ENCODE data around the gene PLEKHM3.

Gene PLEKHM3

DNA sequence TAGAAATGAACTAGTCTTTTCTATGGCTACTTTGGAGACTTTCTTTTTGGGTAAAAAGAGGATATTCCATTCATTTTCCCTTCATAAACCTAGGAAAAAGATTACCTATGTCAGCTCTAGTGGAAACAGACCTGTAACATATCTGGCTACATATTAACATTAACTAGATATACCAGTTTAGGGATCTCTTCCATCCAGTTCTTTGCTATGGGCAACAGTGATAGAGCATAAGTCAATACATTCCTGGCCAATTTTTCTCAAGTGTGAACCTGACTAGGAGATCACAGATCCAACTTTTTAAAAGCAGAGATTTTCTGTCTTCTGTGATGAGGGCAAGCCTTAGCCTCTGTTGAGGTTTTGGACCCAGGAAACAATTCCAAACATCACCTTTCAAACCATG lies 34.5 kb downstream of the PLEKHM3 start:
- TF ChIP-seq GATA2 (IDR thresholded peaks at IDR 0.05; ENCODE audit: low read depth, low read length) (no peak), GATA3 (IDR thresholded peaks at IDR 0.05; ENCODE audit: low read depth, low read length) (no peak)

DNA sequence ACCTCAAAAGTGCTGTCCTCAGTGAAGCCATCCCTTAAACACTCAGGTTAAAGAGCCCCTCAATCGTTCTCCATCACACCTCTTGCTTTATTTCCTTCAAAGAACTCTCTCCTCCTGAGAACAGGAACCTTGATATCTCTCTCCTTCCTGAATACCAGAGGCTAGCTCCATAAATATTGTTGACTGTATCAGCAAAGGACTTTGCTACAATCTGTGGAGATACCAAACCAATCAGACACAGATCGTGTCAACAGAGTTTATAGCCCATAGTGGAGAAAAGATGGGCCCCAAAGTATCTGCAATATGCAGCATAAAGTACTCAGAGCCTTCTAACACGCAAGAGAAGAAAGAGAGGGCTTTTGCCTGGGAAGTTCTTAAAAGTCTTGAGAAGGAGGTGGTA lies 36.4 kb downstream of the PLEKHM3 start:
- no peak for TF ChIP-seq GATA3 (IDR thresholded peaks at IDR 0.05; ENCODE audit: low read depth, low read length)
- no peak for TF ChIP-seq GATA2 (IDR thresholded peaks at IDR 0.05; ENCODE audit: low read depth, low read length)

GRCh38 chr2:207987025-207987716 lies 38.2 kb downstream of the PLEKHM3 start:
- no peak for TF ChIP-seq GATA2 (IDR thresholded peaks at IDR 0.05; ENCODE audit: low read depth, low read length)
- TF ChIP-seq GATA3 (IDR thresholded peaks at IDR 0.05; ENCODE audit: low read depth, low read length), result no peak

DNA sequence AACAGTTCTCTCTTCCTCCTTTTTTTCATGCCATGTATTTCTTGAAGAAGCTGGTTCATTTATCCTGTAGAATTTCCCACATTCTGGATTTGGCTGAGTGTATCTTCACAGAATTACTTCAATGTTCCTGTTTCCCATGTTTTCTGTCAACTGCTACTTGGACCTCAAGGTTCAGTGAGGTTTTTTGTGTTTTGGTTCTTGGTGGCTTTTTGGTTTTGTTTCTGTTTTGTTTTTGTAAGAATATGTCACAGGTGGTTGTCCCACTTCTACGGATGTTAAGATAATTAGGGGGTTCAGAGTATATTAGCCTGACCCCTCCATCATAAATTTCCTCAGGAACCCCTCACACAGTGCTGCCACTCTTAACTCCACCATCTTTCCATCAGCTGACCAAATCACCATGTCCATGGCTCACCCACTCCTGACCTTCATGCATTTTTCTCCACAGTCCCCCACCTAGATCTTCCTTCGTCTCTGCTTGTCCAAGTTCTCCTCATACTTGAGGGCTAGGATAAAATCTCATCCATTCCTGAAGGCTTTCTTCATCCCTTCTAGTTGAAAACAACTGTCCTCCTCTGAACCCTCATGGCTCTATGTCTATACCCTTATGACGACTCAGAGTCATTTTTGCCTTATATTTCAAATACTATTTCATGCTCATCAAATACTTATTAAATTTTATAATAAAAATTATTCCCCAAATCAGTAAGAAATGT lies 40.4 kb downstream of the PLEKHM3 start:
- no peak for TF ChIP-seq GATA2 (IDR thresholded peaks at IDR 0.05; ENCODE audit: low read depth, low read length)
- no peak for TF ChIP-seq GATA3 (IDR thresholded peaks at IDR 0.05; ENCODE audit: low read depth, low read length)

GRCh38 chr2:207983641-207984042 lies 41.7 kb downstream of the PLEKHM3 start:
- TF ChIP-seq GATA3 (IDR thresholded peaks at IDR 0.05; ENCODE audit: low read depth, low read length), result no peak
- no peak for TF ChIP-seq GATA2 (IDR thresholded peaks at IDR 0.05; ENCODE audit: low read depth, low read length)

GRCh38 chr2:207978177-207978948 lies 47.0 kb downstream of the PLEKHM3 start:
- no peak for TF ChIP-seq GATA3 (IDR thresholded peaks at IDR 0.05; ENCODE audit: low read depth, low read length)
- TF ChIP-seq GATA2 (IDR thresholded peaks at IDR 0.05; ENCODE audit: low read depth, low read length), result no peak

- TF ChIP-seq GATA2 (IDR thresholded peaks at IDR 0.05; ENCODE audit: low read depth, low read length) (no peak), GATA3 (IDR thresholded peaks at IDR 0.05; ENCODE audit: low read depth, low read length) (no peak)
Observed at GRCh38 chr2:207975921-207976320, 49.4 kb downstream of the PLEKHM3 start.

GRCh38 chr2:207974216-207974605 lies 51.1 kb downstream of the PLEKHM3 start:
- no peak for TF ChIP-seq GATA2 (IDR thresholded peaks at IDR 0.05; ENCODE audit: low read depth, low read length)
- no peak for TF ChIP-seq GATA3 (IDR thresholded peaks at IDR 0.05; ENCODE audit: low read depth, low read length)

GRCh38 chr2:207970826-207971180 lies 54.5 kb downstream of the PLEKHM3 start:
- no peak for TF ChIP-seq GATA2 (IDR thresholded peaks at IDR 0.05; ENCODE audit: low read depth, low read length)
- no peak for TF ChIP-seq GATA3 (IDR thresholded peaks at IDR 0.05; ENCODE audit: low read depth, low read length)

DNA sequence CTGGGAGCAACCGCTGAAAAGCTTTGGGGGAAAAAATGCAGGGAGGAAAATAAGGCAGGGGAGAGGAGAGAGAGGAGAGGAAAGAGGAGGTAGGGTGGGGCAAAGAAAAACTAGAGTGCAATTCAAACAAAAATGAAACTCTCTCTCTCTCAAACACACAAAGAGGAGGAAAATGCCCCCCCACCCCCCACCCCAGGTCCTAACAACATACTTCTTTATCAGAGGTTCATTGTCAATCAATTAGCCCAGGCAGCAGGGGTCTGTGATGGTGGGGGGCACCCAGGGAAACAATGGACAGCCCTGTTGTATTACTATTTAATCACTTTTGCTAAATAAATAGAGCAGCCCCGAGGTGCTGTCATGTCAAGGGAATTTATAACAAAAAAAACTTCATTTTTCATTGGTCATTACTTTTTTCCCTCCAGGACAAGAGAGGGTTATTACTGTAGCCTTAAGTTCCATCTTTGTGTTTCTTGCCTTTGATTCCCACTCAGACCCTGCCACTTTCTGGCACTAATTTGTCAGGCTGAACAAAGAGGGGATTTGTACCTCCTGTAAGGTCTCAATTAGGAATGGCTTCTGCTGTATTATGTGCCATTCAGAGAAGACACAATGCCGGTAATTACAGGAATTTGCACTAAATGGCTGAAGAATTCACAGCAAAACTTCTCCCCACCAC lies 55.0 kb downstream of the PLEKHM3 start:
- TF ChIP-seq GATA2 (IDR thresholded peaks at IDR 0.05; ENCODE audit: low read depth, low read length) (no peak), GATA3 (IDR thresholded peaks at IDR 0.05; ENCODE audit: low read depth, low read length) (no peak)

DNA sequence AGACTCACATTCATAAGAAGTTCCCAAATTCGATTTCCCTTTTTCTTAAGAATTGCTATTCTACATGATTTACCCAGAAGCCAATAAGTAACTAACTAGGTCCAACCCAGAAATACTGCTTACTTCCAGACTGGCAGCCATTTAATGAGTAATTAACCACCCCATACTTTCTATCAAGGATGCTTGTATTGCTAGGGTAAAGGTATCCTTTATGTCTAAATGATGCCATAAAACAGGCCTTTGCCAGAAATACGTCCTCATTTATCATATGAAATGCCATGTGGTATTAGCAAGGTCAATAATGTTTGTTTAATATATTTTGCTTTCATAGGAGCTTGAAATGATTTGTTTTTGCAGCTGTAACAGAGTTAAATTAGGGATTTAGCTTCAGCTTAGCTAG lies 56.1 kb downstream of the PLEKHM3 start:
- TF ChIP-seq GATA2 (IDR thresholded peaks at IDR 0.05; ENCODE audit: low read depth, low read length) (no peak), GATA3 (IDR thresholded peaks at IDR 0.05; ENCODE audit: low read depth, low read length) (no peak)

GRCh38 chr2:207967121-207967520 lies 58.2 kb downstream of the PLEKHM3 start:
- TF ChIP-seq GATA2 (IDR thresholded peaks at IDR 0.05; ENCODE audit: low read depth, low read length), result no peak
- no peak for TF ChIP-seq GATA3 (IDR thresholded peaks at IDR 0.05; ENCODE audit: low read depth, low read length)

DNA sequence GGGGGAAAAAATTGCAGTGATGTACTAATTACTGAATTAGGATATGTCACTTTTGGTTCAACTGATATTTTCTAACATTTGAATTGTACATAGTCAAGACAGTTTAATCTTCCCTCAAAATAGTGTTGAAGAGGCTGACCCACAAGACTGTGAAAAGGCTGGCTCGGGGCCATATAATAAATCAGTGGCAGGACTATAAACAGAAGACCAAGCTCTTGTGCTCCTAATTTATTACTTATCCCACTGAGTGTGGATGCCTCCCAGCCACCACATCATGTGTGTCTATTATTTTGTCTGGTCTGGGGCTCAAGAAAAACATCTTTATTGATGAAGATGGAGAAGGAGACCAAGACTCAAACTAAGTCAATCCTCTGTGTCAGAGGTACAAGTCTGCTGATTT lies 64.4 kb downstream of the PLEKHM3 start:
- TF ChIP-seq GATA2 (IDR thresholded peaks at IDR 0.05; ENCODE audit: low read depth, low read length) (no peak), GATA3 (IDR thresholded peaks at IDR 0.05; ENCODE audit: low read depth, low read length) (no peak)

GRCh38 chr2:207960090-207960489 lies 65.2 kb downstream of the PLEKHM3 start:
- no peak for TF ChIP-seq GATA3 (IDR thresholded peaks at IDR 0.05; ENCODE audit: low read depth, low read length)
- TF ChIP-seq GATA2 (IDR thresholded peaks at IDR 0.05; ENCODE audit: low read depth, low read length), result no peak
